ENCODE data around the gene INKA1. TPM values are rescaled to one million over a fixed set of nuclear protein-coding genes. Genes with fewer than 3 reads are reported as not detected.

Gene INKA1
- total RNA-seq, 1 donor from 2014 or later, result 1.7 TPM

Small RNA genes within 50 kb of the gene (microRNA-seq; reads per million reads assigned to microRNA genes)
- not detected for gene MIR5193 (ENCODE audit: borderline number of aligned reads)

Other genes with a start within 250 kb of the INKA1 start
- 0.30 TPM for gene BSN, start 248.8 kb upstream of the INKA1 start, total RNA-seq
- gene APEH, start 128.9 kb upstream of the INKA1 start, total RNA-seq, result 113 TPM
- 6.6 TPM for gene MST1, start 113.8 kb upstream of the INKA1 start, total RNA-seq
- gene RNF123, start 113.7 kb upstream of the INKA1 start, total RNA-seq, result 45.3 TPM
- not detected for gene AMIGO3, start 83.6 kb upstream of the INKA1 start, total RNA-seq
- gene GMPPB, start 79.3 kb upstream of the INKA1 start, total RNA-seq, result 16.4 TPM
- gene IP6K1, start 16.7 kb upstream of the INKA1 start, total RNA-seq, result 18.5 TPM
- not detected for gene CDHR4, start 3.4 kb upstream of the INKA1 start, total RNA-seq
- gene UBA7, start 10.7 kb downstream of the INKA1 start, total RNA-seq, result 26.7 TPM
- gene TRAIP, start 53.3 kb downstream of the INKA1 start, total RNA-seq, result 1.2 TPM
- gene CAMKV, start 66.6 kb downstream of the INKA1 start, total RNA-seq, result not detected
- 2.3 TPM for gene MST1R, start 100.6 kb downstream of the INKA1 start, total RNA-seq
- 8.1 TPM for gene MON1A, start 126.5 kb downstream of the INKA1 start, total RNA-seq
- gene RBM6, start 136.9 kb downstream of the INKA1 start, total RNA-seq, result 48.4 TPM